ENCODE results near the gene WASL. TPM values are rescaled to one million over a fixed set of nuclear protein-coding genes. Genes with fewer than 3 reads are reported as not detected.

WASL gene
- total RNA-seq, 1 donor from 2014 or later: 10.2 TPM

GRCh38 chr7:123633553-123633952 lies 115.2 kb downstream of the WASL start:
- DNase-seq (ENCODE audit: low read depth, low spot score): peak; percentile 93

- no peak for DNase-seq (ENCODE audit: low read depth, low spot score)
Measured at GRCh38 chr7:123632808-123633207, 116.0 kb downstream of the WASL start.

Other genes starting within 250 kb of the WASL start
- 0.32 and 0.33 TPM in 2 replicates for gene IQUB, start 214.4 kb downstream of the WASL start, total RNA-seq
- 30.1 and 38.8 TPM in 2 replicates for gene NDUFA5, start 191.2 kb downstream of the WASL start, total RNA-seq
- gene ASB15, start 147.2 kb downstream of the WASL start, total RNA-seq: not detected in 2 replicates
- 0.07 TPM in 1 of 2 replicates, not detected in the other for gene LMOD2, start 93.1 kb downstream of the WASL start, total RNA-seq
- gene HYAL4, start 96.2 kb upstream of the WASL start, total RNA-seq: 0.20 TPM in 1 of 2 replicates, not detected in the other
- not detected in 2 replicates for gene SPAM1, start 176.2 kb upstream of the WASL start, total RNA-seq

Measured in pulmonary artery endothelial cell (primary cell).